HepG2 (cell line): ENCODE measurements around the gene TNFRSF11A. TPM values are rescaled to one million over a fixed set of nuclear protein-coding genes. Genes with fewer than 3 reads are reported as not detected.

Experiments
- PCBP1 ChIP-seq: fragments of 200-400 bp; formaldehyde crosslinking; IDR thresholded peaks from 2 replicates; pipeline ENCODE4 v1.6.1; 2017; ENCODE audit warnings: mild to moderate bottlenecking, low read depth, low read length, borderline replicate concordance
- RAD51 ChIP-seq: fragments of 450-650 bp; IDR thresholded peaks from 2 replicates; pipeline ENCODE4 v1.6.1; 2016; ENCODE audit warnings: borderline replicate concordance
- RARG ChIP-seq: sonication (generic); formaldehyde crosslinking; IDR thresholded peaks from 2 replicates; pipeline ENCODE4 v1.4.0; 2020; ENCODE audit warnings: low read depth, mild to moderate bottlenecking, missing genetic modification reagents
- SMARCE1 ChIP-seq: fragments of 450-650 bp; IDR thresholded peaks from 2 replicates; pipeline ENCODE4 v1.6.1; 2017; ENCODE audit warnings: borderline replicate concordance
- STAG1 ChIP-seq: sonication (generic); formaldehyde crosslinking; IDR thresholded peaks from 2 replicates; pipeline ENCODE4 v1.4.0; 2020; ENCODE audit warnings: missing genetic modification reagents
- ZFP37 ChIP-seq: sonication (generic); formaldehyde crosslinking; IDR thresholded peaks from 2 replicates; pipeline ENCODE4 v1.4.0; 2020; ENCODE audit warnings: missing genetic modification reagents, borderline replicate concordance
- ZIK1 ChIP-seq: sonication (generic); formaldehyde crosslinking; IDR thresholded peaks from 2 replicates; pipeline ENCODE4 v1.5.0; 2020; ENCODE audit warnings: mild to moderate bottlenecking, low read depth, missing genetic modification reagents, borderline replicate concordance
- ZMAT3 ChIP-seq: sonication (generic); formaldehyde crosslinking; conservative IDR thresholded peaks from 2 replicates; pipeline ENCODE4 v1.7.0; 2021; ENCODE audit warnings: missing genetic modification reagents
- ZNF674 ChIP-seq: sonication (generic); formaldehyde crosslinking; IDR thresholded peaks from 2 replicates; pipeline ENCODE4 v1.5.0; 2020; ENCODE audit warnings: low read depth, mild to moderate bottlenecking, missing genetic modification reagents
- ZNF879 ChIP-seq: sonication (generic); formaldehyde crosslinking; IDR thresholded peaks from 2 replicates; pipeline ENCODE4 v1.8.1; 2023; ENCODE audit warnings: missing genetic modification reagents
- polyA plus RNA-seq, 8 experiments: library from polyadenylated mRNA; depleted of rRNA in 3 of 8; stranded (reverse) in 7 of 8; unstranded in 1 of 8; fragments of >200 nt; fragmentation: Illumina TruSeq in 4 of 8; extraction: Trizol in 4 of 8; gene quantifications; 2 replicates each; pipeline versions ENCODE4 v1.2.1 to v1.2.3, GENCODE V29; 2011 to 2016; ENCODE audit warnings: low read depth in 4 of 8, missing spikeins in 1 of 8, mixed read lengths in 1 of 8; ENCODE audit not compliant: insufficient read depth in 1 of 8
- total RNA-seq, 5 experiments: library from RNA; depleted of rRNA; stranded (reverse); fragments of >200 nt; fragmentation: Illumina TruSeq; extraction: Trizol; gene quantifications; 2 replicates each; pipeline ENCODE4 v1.2.3, GENCODE V29; 2016; ENCODE audit warnings: low read depth in 1 of 5
- TF ChIP-seq, protein P1 (sequence below): sonication (generic); formaldehyde crosslinking; IDR thresholded peaks from 2 replicates; pipeline ENCODE4 v1.4.0; 2020; ENCODE audit warnings: missing genetic modification reagents
- TF ChIP-seq, protein P2 (sequence below): sonication (generic); formaldehyde crosslinking; IDR thresholded peaks from 2 replicates; pipeline ENCODE4 v1.4.0; 2020; ENCODE audit warnings: mild to moderate bottlenecking, missing genetic modification reagents
- TF ChIP-seq, protein P3 (sequence below): sonication (generic); formaldehyde crosslinking; IDR thresholded peaks from 2 replicates; pipeline ENCODE4 v1.5.1; 2020; ENCODE audit warnings: missing genetic modification reagents, mild to moderate bottlenecking, borderline replicate concordance
- TF ChIP-seq, protein P4 (sequence below): sonication (generic); formaldehyde crosslinking; IDR thresholded peaks from 2 replicates; pipeline ENCODE4 v1.8.0; 2022; ENCODE audit warnings: mild to moderate bottlenecking, missing genetic modification reagents; ENCODE audit not compliant: insufficient replicate concordance
- TF ChIP-seq, protein P5 (sequence below): sonication (generic); formaldehyde crosslinking; IDR thresholded peaks from 2 replicates; pipeline ENCODE4 v1.8.1; 2022; ENCODE audit warnings: low read depth, mild to moderate bottlenecking, missing genetic modification reagents

The TNFRSF11A gene
- total and polyA plus RNA-seq, 2 of the 13 experiments (the other 11 are each of a cell fraction or from before 2014, with no cell fraction given), result 4.6 to 6.4 TPM

DNA sequence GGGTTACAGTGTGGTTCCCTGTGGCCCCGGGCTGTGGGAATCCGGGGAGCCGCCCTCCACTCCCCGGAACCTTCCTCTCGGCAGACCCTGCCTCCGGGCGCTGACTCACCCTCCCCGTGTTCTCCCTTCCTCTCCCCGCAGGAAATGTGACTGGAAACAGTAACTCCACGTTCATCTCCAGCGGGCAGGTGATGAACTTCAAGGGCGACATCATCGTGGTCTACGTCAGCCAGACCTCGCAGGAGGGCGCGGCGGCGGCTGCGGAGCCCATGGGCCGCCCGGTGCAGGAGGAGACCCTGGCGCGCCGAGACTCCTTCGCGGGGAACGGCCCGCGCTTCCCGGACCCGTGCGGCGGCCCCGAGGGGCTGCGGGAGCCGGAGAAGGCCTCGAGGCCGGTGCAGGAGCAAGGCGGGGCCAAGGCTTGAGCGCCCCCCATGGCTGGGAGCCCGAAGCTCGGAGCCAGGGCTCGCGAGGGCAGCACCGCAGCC, 59.5 kb downstream of the TNFRSF11A start (continued):
- TF ChIP-seq, protein P1, sequence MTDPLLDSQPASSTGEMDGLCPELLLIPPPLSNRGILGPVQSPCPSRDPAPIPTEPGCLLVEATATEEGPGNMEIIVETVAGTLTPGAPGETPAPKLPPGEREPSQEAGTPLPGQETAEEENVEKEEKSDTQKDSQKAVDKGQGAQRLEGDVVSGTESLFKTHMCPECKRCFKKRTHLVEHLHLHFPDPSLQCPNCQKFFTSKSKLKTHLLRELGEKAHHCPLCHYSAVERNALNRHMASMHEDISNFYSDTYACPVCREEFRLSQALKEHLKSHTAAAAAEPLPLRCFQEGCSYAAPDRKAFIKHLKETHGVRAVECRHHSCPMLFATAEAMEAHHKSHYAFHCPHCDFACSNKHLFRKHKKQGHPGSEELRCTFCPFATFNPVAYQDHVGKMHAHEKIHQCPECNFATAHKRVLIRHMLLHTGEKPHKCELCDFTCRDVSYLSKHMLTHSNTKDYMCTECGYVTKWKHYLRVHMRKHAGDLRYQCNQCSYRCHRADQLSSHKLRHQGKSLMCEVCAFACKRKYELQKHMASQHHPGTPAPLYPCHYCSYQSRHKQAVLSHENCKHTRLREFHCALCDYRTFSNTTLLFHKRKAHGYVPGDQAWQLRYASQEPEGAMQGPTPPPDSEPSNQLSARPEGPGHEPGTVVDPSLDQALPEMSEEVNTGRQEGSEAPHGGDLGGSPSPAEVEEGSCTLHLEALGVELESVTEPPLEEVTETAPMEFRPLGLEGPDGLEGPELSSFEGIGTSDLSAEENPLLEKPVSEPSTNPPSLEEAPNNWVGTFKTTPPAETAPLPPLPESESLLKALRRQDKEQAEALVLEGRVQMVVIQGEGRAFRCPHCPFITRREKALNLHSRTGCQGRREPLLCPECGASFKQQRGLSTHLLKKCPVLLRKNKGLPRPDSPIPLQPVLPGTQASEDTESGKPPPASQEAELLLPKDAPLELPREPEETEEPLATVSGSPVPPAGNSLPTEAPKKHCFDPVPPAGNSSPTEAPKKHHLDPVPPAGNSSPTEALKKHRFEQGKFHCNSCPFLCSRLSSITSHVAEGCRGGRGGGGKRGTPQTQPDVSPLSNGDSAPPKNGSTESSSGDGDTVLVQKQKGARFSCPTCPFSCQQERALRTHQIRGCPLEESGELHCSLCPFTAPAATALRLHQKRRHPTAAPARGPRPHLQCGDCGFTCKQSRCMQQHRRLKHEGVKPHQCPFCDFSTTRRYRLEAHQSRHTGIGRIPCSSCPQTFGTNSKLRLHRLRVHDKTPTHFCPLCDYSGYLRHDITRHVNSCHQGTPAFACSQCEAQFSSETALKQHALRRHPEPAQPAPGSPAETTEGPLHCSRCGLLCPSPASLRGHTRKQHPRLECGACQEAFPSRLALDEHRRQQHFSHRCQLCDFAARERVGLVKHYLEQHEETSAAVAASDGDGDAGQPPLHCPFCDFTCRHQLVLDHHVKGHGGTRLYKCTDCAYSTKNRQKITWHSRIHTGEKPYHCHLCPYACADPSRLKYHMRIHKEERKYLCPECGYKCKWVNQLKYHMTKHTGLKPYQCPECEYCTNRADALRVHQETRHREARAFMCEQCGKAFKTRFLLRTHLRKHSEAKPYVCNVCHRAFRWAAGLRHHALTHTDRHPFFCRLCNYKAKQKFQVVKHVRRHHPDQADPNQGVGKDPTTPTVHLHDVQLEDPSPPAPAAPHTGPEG (CRISPR knock-in tag), result no peak
- TF ChIP-seq STAG1 (CRISPR knock-in tag), result no peak
- TF ChIP-seq, protein P2, sequence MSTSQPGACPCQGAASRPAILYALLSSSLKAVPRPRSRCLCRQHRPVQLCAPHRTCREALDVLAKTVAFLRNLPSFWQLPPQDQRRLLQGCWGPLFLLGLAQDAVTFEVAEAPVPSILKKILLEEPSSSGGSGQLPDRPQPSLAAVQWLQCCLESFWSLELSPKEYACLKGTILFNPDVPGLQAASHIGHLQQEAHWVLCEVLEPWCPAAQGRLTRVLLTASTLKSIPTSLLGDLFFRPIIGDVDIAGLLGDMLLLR, result no peak
- TF ChIP-seq, protein P3, sequence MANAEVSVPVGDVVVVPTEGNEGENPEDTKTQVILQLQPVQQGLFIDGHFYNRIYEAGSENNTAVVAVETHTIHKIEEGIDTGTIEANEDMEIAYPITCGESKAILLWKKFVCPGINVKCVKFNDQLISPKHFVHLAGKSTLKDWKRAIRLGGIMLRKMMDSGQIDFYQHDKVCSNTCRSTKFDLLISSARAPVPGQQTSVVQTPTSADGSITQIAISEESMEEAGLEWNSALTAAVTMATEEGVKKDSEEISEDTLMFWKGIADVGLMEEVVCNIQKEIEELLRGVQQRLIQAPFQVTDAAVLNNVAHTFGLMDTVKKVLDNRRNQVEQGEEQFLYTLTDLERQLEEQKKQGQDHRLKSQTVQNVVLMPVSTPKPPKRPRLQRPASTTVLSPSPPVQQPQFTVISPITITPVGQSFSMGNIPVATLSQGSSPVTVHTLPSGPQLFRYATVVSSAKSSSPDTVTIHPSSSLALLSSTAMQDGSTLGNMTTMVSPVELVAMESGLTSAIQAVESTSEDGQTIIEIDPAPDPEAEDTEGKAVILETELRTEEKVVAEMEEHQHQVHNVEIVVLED (CRISPR knock-in tag), result no peak
- TF ChIP-seq SMARCE1, result no peak
- no peak for TF ChIP-seq ZMAT3 (CRISPR knock-in tag)
- TF ChIP-seq RAD51, result no peak
- TF ChIP-seq ZIK1 (CRISPR knock-in tag), result no peak
- no peak for TF ChIP-seq RARG (CRISPR knock-in tag)
- TF ChIP-seq, protein P4, sequence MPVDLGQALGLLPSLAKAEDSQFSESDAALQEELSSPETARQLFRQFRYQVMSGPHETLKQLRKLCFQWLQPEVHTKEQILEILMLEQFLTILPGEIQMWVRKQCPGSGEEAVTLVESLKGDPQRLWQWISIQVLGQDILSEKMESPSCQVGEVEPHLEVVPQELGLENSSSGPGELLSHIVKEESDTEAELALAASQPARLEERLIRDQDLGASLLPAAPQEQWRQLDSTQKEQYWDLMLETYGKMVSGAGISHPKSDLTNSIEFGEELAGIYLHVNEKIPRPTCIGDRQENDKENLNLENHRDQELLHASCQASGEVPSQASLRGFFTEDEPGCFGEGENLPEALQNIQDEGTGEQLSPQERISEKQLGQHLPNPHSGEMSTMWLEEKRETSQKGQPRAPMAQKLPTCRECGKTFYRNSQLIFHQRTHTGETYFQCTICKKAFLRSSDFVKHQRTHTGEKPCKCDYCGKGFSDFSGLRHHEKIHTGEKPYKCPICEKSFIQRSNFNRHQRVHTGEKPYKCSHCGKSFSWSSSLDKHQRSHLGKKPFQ, result no peak
- TF ChIP-seq, protein P5, sequence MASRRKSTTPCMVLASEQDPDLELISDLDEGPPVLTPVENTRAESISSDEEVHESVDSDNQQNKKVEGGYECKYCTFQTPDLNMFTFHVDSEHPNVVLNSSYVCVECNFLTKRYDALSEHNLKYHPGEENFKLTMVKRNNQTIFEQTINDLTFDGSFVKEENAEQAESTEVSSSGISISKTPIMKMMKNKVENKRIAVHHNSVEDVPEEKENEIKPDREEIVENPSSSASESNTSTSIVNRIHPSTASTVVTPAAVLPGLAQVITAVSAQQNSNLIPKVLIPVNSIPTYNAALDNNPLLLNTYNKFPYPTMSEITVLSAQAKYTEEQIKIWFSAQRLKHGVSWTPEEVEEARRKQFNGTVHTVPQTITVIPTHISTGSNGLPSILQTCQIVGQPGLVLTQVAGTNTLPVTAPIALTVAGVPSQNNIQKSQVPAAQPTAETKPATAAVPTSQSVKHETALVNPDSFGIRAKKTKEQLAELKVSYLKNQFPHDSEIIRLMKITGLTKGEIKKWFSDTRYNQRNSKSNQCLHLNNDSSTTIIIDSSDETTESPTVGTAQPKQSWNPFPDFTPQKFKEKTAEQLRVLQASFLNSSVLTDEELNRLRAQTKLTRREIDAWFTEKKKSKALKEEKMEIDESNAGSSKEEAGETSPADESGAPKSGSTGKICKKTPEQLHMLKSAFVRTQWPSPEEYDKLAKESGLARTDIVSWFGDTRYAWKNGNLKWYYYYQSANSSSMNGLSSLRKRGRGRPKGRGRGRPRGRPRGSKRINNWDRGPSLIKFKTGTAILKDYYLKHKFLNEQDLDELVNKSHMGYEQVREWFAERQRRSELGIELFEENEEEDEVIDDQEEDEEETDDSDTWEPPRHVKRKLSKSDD (CRISPR knock-in tag), result no peak
- TF ChIP-seq ZFP37 (CRISPR knock-in tag), result no peak
- TF ChIP-seq PCBP1, result no peak
- no peak for TF ChIP-seq ZNF879 (CRISPR knock-in tag)
- no peak for TF ChIP-seq ZNF674 (CRISPR knock-in tag)
